ENCODE results near the gene STK32B. TPM values are rescaled to one million over a fixed set of nuclear protein-coding genes. Genes with fewer than 3 reads are reported as not detected.
"Not testable (repeated sequence)": the region's sequence is repeated elsewhere in the genome, so short reads cannot be mapped to it uniquely, and the experiment has no call there.

The STK32B gene
- polyA plus RNA-seq, 1 experiment = 4.3 TPM

DNA sequence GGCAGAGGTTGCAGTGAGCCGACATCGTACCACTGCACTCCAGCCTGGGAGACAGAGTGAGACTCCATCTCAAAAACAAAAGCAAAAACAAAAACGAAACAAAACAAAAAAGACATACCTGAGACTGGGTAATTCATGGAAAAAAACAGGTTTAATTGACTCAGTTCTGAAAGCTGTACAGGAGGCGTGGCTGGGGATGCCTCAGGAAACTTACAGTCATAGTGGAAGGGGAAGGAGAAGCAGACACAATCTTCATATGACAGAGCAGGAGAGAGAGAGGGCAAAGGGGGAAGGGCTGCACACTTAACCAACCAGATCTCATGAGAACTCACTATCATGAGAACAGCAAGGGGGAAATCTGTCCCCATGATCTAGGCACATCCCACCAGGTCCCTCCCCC is 229.5 kb downstream of the STK32B start:
- no peaks in the 10 kb centered on the region for H3K9me3 ChIP-seq (ENCODE audit: control insufficient read depth, insufficient read depth, low read length)
- DNase-seq (ENCODE audit: low read depth, low spot score) = no peak
- ChIA-PET POLR2A (no interaction called here), CTCF (no interaction called here)
- H3K27me3 ChIP-seq (ENCODE audit: control insufficient read depth, insufficient read depth, low read length) = no peaks in the 10 kb centered on the region
- H3K4me3 ChIP-seq (ENCODE audit: low read depth, low read length) = no peak overlapping the region
- TF ChIP-seq, protein P1, sequence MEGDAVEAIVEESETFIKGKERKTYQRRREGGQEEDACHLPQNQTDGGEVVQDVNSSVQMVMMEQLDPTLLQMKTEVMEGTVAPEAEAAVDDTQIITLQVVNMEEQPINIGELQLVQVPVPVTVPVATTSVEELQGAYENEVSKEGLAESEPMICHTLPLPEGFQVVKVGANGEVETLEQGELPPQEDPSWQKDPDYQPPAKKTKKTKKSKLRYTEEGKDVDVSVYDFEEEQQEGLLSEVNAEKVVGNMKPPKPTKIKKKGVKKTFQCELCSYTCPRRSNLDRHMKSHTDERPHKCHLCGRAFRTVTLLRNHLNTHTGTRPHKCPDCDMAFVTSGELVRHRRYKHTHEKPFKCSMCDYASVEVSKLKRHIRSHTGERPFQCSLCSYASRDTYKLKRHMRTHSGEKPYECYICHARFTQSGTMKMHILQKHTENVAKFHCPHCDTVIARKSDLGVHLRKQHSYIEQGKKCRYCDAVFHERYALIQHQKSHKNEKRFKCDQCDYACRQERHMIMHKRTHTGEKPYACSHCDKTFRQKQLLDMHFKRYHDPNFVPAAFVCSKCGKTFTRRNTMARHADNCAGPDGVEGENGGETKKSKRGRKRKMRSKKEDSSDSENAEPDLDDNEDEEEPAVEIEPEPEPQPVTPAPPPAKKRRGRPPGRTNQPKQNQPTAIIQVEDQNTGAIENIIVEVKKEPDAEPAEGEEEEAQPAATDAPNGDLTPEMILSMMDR (IDR thresholded peaks at IDR 0.05; ENCODE audit: low read depth, low read length) = no peak
- no peak overlapping the region for H3K27ac ChIP-seq (ENCODE audit: low read depth, low read length)

DNA sequence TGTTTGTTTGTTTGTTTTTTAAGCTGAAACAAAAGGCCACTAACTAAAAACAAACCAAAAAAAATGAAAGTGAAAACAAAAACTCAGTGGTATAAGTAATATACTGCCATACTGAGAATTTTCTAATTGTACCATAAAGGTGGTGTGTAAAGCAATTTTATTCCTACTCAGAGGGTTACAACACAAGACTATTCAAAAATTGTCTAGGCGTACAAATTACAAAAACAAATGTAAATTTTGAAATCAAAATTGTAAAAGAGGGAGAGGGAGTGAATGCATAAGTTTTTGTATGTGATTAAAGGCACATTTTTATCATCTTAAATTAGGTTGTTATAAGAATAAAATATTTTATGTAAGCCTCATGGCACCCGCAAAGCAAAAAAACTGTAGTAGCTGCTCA is 232.6 kb downstream of the STK32B start:
- CTCF ChIA-PET = interaction anchor here (0.5 kb wide), 1 partner anchor 506 kb away, joined by 3 read pairs; no protein-coding TSS in a partner anchor
- no peak for DNase-seq (ENCODE audit: low read depth, low spot score)
- Histone ChIP-seq H3K27me3 (ENCODE audit: control insufficient read depth, insufficient read depth, low read length) (no peaks in the 10 kb centered on the region), H3K4me3 (ENCODE audit: low read depth, low read length) (no peak overlapping the region), H3K27ac (ENCODE audit: low read depth, low read length) (no peak overlapping the region), H3K9me3 (ENCODE audit: control insufficient read depth, insufficient read depth, low read length) (no peaks in the 10 kb centered on the region)
- TF ChIP-seq, protein P1 (IDR thresholded peaks at IDR 0.05; ENCODE audit: low read depth, low read length) = no peak
- POLR2A ChIA-PET = no interaction called here

DNA sequence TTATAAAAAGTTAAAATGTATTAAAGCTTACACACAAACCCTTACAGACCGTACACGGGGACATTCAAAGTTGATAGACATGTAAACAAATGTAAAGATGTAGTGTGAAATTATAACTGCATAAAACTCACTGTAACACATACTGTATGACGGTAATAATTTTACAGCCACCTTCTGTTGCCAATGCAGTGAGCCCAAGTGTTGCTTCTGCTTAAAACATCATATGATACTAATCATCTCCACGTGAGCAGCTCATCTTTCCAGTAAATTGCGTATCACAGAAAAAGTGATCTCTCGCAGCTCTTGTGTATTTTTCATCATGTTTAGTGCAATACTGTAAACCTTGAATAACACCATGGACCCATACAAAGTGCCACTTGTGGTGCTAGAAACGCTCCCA is 233.2 kb downstream of the STK32B start:
- Histone ChIP-seq H3K4me3 (ENCODE audit: low read depth, low read length) (no peak overlapping the region), H3K27me3 (ENCODE audit: control insufficient read depth, insufficient read depth, low read length) (no peaks in the 10 kb centered on the region), H3K27ac (ENCODE audit: low read depth, low read length) (no peak overlapping the region), H3K9me3 (ENCODE audit: control insufficient read depth, insufficient read depth, low read length) (no peaks in the 10 kb centered on the region)
- TF ChIP-seq, protein P1 (IDR thresholded peaks at IDR 0.05; ENCODE audit: low read depth, low read length) = no peak
- CTCF ChIA-PET = no interaction called here
- POLR2A ChIA-PET = no interaction called here
- no peak for DNase-seq (ENCODE audit: low read depth, low spot score)

DNA sequence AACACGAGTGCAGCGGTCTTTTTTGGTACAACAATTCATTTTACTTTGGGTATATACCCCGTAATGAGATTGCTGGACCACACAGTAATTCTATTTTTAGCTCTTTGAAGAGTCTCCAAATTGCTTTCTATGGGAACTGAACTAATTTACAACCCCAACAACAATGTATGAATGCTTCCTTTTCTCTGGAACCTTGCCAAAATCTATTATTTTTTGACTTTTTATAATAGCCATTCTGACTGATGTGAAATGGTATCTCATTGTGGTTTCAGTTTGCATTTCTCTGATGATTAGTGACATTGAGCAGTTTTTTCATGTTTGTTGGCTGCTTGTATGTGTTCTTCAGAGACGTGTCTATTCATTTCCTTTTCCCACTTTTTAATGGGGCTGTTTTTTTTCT is 240.8 kb downstream of the STK32B start:
- no peak for DNase-seq (ENCODE audit: low read depth, low spot score)
- H3K9me3 ChIP-seq (ENCODE audit: control insufficient read depth, insufficient read depth, low read length) = no peaks in the 10 kb centered on the region
- TF ChIP-seq, protein P1 (IDR thresholded peaks at IDR 0.05; ENCODE audit: low read depth, low read length) = no peak
- CTCF ChIA-PET = no interaction called here
- H3K27me3 ChIP-seq (ENCODE audit: control insufficient read depth, insufficient read depth, low read length) = no peaks in the 10 kb centered on the region
- no peak overlapping the region for H3K27ac ChIP-seq (ENCODE audit: low read depth, low read length)
- POLR2A ChIA-PET = no interaction called here
- no peak overlapping the region for H3K4me3 ChIP-seq (ENCODE audit: low read depth, low read length)

DNA sequence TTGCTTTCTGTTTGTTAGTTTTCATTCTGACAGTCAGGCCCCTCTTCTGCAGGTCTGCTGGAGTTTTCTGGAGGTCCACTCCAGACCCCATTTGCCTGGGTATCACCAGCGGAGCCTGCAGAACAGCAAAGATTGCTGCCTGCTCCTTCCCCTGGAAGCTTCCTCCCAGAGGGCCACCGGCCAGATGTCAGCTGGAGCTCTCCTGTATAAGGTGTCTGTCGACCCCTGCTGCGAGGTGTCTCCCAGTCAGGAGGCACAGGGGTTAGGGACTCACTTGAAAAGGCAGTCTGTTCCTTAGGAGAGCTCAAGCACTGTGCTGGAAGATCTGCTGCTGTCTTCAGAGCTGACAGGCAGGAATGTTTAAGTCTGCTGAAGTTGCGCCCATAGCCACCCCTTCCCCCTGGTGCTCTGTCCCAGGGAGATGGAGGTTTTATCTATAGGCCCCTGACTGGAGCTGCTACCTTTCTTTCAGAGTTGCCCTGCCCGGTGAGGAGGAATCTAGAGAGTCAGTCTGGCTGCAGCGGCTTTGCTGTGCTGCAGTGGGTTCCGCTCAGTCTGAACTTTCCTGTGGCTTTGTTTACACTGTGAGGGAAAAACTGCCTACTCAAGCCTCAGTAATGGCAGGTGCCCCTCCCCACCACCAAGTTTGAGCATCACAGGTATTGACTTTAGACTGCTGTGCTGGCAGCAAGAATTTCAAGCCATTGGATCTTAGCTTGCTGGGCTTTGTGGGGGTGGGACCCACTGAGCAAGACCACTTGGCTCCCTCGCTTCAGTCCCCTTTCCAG is 246.9 kb downstream of the STK32B start:
- DNase-seq (ENCODE audit: low read depth, low spot score); H3K27me3 ChIP-seq (ENCODE audit: control insufficient read depth, insufficient read depth, low read length); H3K9me3 ChIP-seq (ENCODE audit: control insufficient read depth, insufficient read depth, low read length); POLR2A ChIA-PET; CTCF ChIA-PET; H3K4me3 ChIP-seq (ENCODE audit: low read depth, low read length); H3K27ac ChIP-seq (ENCODE audit: low read depth, low read length): not testable (repeated sequence)

All from AG04450 (cell line).